Colon (tissue), 2 donors: ENCODE data around the gene CELF4.

ENCODE experiments used
- FAIRE-seq: peaks from 2 replicates; lab custom pipeline; 2012; peaks lifted over from hg19 to GRCh38; lab: Jason Lieb, UNC
- donor health status: control.
- donor health status: control.

CELF4 gene

GRCh38 chr18:37565101-37565976 is at the start of gene CELF4:
CELF4 (minus strand) TSS chr18:37565798.
- no peak for FAIRE-seq

GRCh38 chr18:37613253-37613565 is 47.6 kb upstream of the CELF4 start:
- no peak for FAIRE-seq

DNA sequence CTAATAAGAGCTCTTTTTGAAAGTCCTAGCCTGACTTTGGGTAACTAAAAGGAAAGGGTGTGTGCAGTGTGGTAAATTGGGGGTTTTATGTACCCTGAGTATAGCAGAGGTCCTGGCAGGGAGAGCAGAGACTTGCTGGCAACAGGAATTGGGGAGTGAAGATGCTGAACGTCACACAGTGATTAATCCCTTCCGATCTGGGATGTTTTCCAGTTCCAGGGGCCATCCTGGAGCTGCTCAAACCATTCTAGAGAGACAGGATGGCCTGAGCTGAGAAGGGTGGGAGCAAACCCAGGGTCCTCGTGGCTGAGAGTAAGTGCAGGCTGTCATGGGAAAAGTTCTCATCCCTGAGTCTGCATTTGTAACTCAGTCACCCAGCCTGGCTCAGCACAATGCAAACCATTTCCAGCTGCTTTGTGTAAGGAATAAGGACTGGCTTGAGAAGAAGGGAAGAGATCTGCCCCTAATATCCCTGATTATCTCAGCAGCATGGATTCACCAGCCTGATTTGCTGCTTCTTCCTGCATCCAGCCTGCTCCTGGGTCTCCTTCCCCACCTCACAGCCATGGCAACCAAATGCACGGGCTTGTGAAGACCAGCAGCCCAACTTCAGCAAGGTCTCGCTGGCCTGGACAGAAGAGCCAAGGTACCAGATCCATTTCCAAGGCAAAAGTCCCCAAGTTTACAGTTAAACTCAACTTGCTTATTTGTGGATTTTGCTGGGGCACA is 47.1 kb upstream of the CELF4 start:
- no peak for FAIRE-seq

DNA sequence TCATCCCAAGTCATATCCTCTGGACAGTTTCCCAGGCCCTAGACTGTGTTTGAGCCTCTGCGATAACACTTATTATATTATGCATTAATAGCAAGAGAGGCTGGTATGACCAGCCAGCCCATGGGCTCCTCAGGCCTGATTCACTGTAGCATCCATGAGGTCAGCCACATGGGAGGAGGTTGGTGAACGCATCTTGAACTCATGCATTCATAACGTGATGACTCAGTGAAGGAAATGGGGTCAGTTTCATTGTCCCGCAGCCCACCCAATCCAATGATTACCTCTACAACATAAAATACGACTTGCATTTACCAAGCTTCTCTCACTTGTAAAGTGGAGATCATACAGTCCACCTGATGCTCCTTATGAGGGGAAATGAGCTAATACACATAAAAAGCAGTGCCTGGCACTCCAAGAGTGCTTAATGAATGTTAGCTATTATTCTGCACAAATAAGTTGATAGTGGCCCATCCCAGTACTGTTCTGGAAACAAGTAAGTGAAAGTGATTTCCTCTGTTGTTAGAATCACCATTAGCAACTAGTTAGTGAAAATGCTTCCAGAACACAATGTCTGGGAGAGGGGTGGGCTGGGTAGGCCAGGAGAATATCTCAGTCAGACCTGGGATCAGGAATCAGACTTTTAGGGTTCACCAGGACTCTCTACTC is 46.1 kb upstream of the CELF4 start:
- no peak for FAIRE-seq

- FAIRE-seq: no peak
Measured at GRCh38 chr18:37608876-37609275, 43.3 kb upstream of the CELF4 start.

DNA sequence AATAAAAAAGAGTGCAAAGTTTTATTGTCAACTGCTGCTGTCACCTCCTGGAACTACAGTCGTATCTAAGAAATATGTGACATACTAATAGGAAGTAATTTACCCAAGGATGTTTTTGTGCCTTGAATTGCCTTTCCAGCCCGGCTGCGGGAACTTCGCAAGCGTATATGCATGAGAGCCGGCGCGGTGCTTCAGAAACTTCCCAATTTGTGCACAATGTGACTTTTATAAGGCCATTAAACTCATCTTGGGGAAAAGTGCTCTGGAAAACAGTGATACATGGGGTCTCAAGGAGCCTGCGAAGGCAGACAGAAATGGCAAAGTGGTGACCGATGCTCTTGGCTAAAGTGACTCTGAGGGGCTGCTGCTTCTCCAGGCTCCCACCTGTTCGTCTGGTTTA is 41.7 kb upstream of the CELF4 start:
- FAIRE-seq: no peak

GRCh38 chr18:37604032-37604431 is 38.4 kb upstream of the CELF4 start:
- no peak for FAIRE-seq

DNA sequence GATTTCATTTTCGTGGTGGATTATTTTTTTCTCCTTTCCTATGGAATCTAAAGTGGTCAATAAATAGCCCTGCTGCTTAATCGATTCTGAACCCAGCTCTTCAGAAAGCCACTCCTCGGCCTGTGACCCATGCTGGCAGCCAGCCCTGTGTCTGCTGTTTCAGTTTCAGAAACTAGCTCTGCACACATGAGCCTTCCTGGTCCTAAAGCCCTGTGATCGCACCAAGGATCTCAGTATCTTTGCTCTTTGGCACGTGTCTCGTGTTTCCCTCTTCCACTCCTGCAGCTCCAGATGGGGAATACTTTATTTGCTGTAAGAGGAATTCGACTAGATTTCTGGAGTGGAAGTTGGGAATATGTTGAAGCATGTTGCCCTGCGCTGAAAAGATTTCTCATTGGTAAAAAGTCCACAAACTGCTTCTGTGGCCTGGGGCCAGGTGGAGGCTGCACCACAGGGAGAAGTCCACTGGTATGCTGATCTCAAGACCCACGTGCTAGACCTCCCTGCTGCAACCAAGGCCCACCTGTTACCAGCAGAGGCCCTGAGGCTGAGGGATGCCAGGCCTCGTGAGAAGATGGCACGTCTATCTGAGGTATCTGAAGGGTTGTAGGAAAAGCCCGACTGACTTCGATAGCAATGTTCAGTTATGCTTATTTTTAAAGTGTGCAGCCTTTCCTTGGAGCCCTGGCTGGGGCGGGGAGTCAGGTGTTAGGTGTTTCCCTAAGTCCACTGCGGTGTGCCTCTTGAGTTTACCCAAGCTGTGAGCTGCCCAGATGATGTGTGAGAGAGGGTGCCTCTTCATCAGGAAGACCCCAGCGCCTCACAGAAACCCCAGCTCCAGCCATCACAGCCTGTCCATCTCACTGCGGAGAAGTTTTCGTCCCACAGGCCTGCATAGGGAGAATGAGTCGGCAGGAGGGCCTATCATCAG is 33.6 kb upstream of the CELF4 start:
- no peak for FAIRE-seq

DNA sequence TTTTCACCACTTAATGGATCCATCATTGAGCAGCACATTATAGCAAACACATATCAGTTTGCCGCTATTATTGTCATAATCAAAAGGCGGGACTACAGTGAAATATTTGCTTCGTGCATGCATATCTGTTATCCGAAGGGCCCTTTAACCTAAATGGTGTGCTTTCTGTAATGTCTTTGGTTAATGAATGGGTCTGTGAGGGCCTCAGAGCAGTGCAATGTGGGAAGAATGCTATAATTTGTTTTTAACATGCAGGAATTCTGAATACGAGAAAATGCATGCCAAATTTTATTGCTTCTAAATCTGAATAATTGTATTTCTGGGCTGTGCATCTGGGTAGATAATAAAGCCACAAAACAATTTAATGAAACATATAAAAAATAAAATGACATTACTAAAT is 32.8 kb upstream of the CELF4 start:
- FAIRE-seq: no peak

GRCh38 chr18:37590346-37590745 is 24.7 kb upstream of the CELF4 start:
- no peak for FAIRE-seq

GRCh38 chr18:37588289-37588688 is 22.7 kb upstream of the CELF4 start:
- no peak for FAIRE-seq

DNA sequence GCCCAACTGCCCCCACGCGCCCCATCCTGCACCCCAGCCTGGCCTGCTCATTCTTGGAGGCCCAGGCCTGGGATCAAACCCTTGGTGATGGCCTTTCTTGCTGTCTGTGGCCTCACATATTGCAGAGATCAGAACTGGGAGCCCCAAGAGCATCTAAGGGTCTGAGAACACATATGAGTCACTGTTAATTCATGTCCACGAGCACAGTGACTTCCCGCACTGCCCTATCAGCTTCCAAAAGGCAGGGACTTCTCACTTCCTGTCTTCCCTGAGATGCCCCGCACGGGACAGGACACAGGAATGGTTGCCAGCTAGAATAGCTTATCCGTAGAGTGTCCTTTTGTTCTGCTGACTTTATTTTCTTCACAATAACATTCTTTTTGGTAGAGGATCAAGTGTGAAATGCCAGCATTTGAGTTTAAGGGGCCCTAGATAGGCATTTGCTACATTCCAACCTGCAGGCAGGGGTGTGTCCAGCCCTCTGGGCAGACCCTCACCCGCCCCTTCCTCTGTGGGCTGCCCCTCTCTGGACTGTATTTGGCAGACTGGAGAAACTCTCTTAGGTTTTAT is 21.1 kb upstream of the CELF4 start:
- FAIRE-seq: no peak

GRCh38 chr18:37584952-37585695 is 19.5 kb upstream of the CELF4 start:
- FAIRE-seq: no peak

DNA sequence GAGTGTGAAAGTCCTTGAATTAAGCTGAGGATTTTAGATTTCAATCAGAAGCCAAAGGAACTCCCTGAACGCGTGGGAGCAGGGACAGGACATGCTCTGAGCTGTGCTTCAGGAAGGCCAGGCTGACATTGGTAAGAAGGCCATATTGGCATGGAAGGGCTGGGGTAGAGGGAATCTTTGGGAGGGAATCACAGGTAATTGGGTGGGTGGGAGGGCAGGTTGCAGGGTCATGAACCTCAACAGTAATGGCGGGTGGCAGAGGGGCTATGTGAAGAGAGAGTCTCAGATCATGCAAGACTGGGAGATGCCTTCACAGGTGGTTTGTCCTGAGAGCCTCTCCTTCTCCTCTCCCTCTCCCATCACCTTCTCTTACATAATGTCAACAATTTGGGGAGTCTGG is 18.6 kb upstream of the CELF4 start:
- no peak for FAIRE-seq

DNA sequence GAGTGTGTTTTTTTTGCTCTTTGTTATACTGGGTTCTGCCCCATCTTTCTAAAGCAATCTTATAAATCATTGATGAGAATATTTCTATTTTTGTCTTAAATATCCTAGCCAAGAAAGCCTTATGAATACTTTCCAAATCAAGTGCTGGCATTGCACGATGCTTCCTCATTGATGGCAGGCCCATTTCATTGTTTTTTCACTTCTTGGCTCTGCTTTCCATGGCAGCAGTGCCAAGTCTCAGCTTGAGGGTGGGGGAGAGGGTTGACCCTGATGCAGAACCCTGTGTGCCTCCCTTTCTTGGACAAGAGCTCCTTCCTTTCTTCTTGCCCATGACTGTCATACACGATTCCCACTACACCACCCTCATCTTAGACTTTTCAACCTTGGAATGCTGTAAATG is 16.7 kb upstream of the CELF4 start:
- FAIRE-seq: no peak

DNA sequence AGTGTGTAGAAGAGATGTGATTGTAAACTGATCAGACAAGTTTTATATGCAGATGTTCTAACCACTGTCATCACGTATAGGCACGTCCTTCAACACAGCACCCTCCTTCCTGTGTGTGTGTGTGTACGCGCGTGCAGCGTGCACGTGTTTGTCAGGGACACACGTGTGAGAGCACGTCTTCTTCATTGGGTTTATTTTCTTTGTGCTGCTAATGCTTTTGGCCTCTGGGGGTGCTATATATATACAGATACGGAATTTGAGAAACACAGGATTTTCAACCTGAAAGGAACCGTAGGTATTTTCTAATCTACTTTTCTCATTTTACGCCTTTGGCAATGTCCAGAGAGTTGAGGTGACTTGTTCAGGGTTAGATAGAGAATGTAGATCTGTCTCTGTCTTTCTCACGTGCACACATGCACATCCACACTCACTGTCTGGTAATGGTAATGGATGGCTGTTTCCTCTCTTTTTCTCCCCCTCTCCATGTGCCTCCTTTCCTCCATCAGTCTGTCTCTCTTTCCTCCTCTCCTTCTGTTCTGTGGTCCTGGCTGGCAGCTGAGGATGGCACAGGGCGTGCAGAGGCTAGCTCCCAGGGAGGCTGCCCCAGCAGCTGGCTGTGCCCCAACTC is 13.4 kb upstream of the CELF4 start:
- no peak for FAIRE-seq

DNA sequence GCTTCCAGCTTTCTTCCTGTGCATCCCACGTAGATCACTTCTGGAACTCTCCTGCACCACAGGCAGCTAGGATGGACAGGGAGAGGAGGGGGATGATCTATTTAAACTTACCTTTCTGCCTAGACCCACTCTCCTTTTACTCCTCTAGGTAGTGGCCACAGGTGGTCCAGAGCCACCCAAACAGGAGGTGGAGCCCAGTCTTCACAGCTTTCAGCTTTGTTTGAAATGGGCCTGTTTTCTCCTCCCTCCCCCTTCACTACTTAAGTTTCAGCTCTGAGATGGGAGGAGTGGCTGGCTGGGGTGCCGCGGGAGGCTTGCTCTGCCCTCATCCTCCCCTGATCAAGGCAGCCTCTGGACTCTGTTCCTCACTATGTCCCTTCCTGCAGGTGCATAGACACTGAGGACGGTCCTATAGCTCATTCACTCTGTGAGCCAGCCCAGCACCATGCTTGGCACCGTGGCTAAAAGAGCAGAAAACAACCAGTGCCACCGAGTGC is 12.6 kb upstream of the CELF4 start:
- no peak for FAIRE-seq

DNA sequence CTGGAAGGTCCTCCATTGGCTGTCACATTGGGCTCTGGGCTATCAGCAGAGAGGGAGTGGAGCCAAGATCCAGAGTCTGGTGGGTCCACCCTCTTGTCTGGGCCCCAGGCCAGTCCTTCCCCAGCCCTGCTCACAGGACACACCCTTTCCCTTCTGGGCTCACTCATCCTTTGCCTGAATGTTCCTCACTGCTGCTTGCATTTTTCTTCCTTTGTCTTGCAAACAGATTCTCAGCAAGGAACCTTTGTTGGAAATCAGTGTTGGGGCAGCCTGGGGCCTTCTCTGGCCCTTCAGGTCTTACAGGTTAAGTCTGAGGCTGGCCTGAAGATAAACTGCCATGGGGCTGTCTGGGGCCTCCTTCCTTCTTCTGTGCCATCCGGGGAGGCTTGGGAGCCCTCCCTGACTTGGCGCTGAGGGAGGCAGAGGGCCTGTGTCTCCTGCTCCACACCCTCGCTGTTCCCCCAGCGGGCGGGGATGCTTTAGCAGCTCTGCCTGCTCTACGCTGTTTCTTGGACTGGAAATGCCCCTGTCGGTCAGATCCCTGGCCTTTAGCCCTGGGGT is 11.5 kb upstream of the CELF4 start:
- FAIRE-seq: no peak

DNA sequence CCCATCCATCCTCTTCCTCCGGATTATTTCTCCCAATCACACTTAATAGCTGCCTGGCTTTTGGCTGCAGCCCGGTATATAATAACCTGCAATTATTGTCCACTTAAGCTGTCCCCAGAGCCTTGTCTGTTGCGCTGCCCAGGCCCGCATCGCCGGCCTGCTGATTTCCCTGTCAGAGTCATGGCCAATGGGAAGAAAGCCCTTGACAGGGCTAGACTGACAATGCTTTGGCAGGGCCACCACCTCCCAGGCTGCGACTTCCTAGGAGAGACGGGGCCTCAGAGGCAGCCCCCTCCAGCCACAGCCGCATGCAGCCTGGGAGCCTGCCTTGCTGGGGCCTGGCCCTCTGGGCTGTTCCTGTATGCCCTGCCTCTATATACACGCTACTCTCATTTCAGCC is 10.0 kb upstream of the CELF4 start:
- FAIRE-seq: no peak

- FAIRE-seq: no peak
Measured at GRCh38 chr18:37574113-37574512, 8.5 kb upstream of the CELF4 start.
